Urinary bladder (tissue), 4 donors: Measurements from ENCODE around the gene NDST1. TPM values are rescaled to one million over a fixed set of nuclear protein-coding genes. Genes with fewer than 3 reads are reported as not detected.

Experiments
- DNase-seq: peaks from one replicate; pipeline ENCODE4 v3.0.0-alpha.2; 2015; ENCODE audit errors: extremely low spot score
- H3K27ac ChIP-seq: one replicate; pipeline ENCODE4 v1.5.1; 2013; ENCODE audit warnings: low read depth, mild to moderate bottlenecking, moderate library complexity
- H3K36me3 ChIP-seq: one replicate; pipeline ENCODE4 v1.6.1; 2013; ENCODE audit warnings: mild to moderate bottlenecking, moderate library complexity; ENCODE audit not compliant: insufficient read depth
- H3K4me1 ChIP-seq: one replicate; pipeline ENCODE4 v1.6.1; 2013; ENCODE audit warnings: mild to moderate bottlenecking, moderate library complexity; ENCODE audit not compliant: insufficient read depth
- H3K4me3 ChIP-seq: one replicate; pipeline ENCODE4 v1.5.1; 2013; ENCODE audit warnings: low read depth, low read length
- WGBS: extraction: QIAGEN DNeasy Blood & Tissue Kit; methylation state at CpG from one replicate; pipeline ENCODE4 v1.1.7; 2013; 5-methylcytosine and 5-hydroxymethylcytosine counted together
- polyA plus RNA-seq: library from polyadenylated mRNA; stranded (reverse); fragments of 200-250 nt; gene quantifications from one replicate; pipeline ENCODE4 v1.2.3, GENCODE V29; 2013
- total RNA-seq: library from RNA; depleted of rRNA; stranded (reverse); fragments of >200 nt; gene quantifications from one replicate; pipeline ENCODE4 v1.2.3, GENCODE V29; 2014
- donor health status: healthy with polysubstance abuse.
- donor health status: healthy.

The NDST1 gene
- total and polyA plus RNA-seq, 2 donors, result 27.1 to 37.5 TPM

GRCh38 chr5:150528924-150529546 is 21.1 kb downstream of the NDST1 start:
- H3K4me1 ChIP-seq, result no peaks in the 10 kb centered on the region
- WGBS, result 57% methylated on average over 2 of the region's 2 CpGs
- H3K27ac ChIP-seq, result no peak overlapping the region
- no peak for DNase-seq
- H3K4me3 ChIP-seq, result no peak overlapping the region
- no peaks in the 10 kb centered on the region for H3K36me3 ChIP-seq

- H3K4me3 ChIP-seq, result no peak overlapping the region
- no peaks in the 10 kb centered on the region for H3K4me1 ChIP-seq
- no peak overlapping the region for H3K27ac ChIP-seq
- WGBS, result 62% methylated on average over 4 of the region's 4 CpGs
- no peaks in the 10 kb centered on the region for H3K36me3 ChIP-seq
- no peak for DNase-seq
These were observed 21.6 kb downstream of the NDST1 start for GRCh38 chr5:150529555-150529954.

GRCh38 chr5:150530423-150530822 is 22.5 kb downstream of the NDST1 start:
- H3K4me1 ChIP-seq, result no peaks in the 10 kb centered on the region
- no peak overlapping the region for H3K27ac ChIP-seq
- no peaks in the 10 kb centered on the region for H3K36me3 ChIP-seq
- DNase-seq, result no peak
- H3K4me3 ChIP-seq, result no peak overlapping the region
- 84% methylated on average over 3 of the region's 3 CpGs for WGBS

GRCh38 chr5:150530951-150531588 is 23.1 kb downstream of the NDST1 start:
- no peak overlapping the region for H3K27ac ChIP-seq
- no peaks in the 10 kb centered on the region for H3K4me1 ChIP-seq
- 91% methylated on average over 9 of the region's 9 CpGs for WGBS
- no peak overlapping the region for H3K4me3 ChIP-seq
- DNase-seq, result no peak
- no peaks in the 10 kb centered on the region for H3K36me3 ChIP-seq

GRCh38 chr5:150531686-150532085 is 23.8 kb downstream of the NDST1 start:
- WGBS, result 94% methylated on average over 9 of the region's 9 CpGs
- Histone ChIP-seq H3K27ac (no peak overlapping the region), H3K4me1 (no peaks in the 10 kb centered on the region), H3K4me3 (no peak overlapping the region), H3K36me3 (no peaks in the 10 kb centered on the region)
- no peak for DNase-seq

- H3K27ac ChIP-seq, result no peak overlapping the region
- no peak for DNase-seq
- no peaks in the 10 kb centered on the region for H3K36me3 ChIP-seq
- H3K4me3 ChIP-seq, result no peak overlapping the region
- 82% methylated on average over 7 of the region's 7 CpGs for WGBS
- H3K4me1 ChIP-seq, result no peaks in the 10 kb centered on the region
These were observed 24.2 kb downstream of the NDST1 start for GRCh38 chr5:150532151-150532550.

GRCh38 chr5:150532996-150533395 is 25.1 kb downstream of the NDST1 start:
- Histone ChIP-seq H3K4me3 (no peak overlapping the region), H3K27ac (no peak overlapping the region), H3K4me1 (no peaks in the 10 kb centered on the region), H3K36me3 (no peaks in the 10 kb centered on the region)
- no peak for DNase-seq
- 88% methylated on average over 5 of the region's 5 CpGs for WGBS

GRCh38 chr5:150534811-150535210 is 26.9 kb downstream of the NDST1 start:
- DNase-seq, result no peak
- no peaks in the 10 kb centered on the region for H3K36me3 ChIP-seq
- WGBS, result 84% methylated on average over 9 of the region's 9 CpGs
- H3K27ac ChIP-seq, result no peak overlapping the region
- H3K4me1 ChIP-seq, result no peaks in the 10 kb centered on the region
- no peak overlapping the region for H3K4me3 ChIP-seq

GRCh38 chr5:150535611-150536010 is 27.7 kb downstream of the NDST1 start:
- no peaks in the 10 kb centered on the region for H3K4me1 ChIP-seq
- no peak overlapping the region for H3K4me3 ChIP-seq
- DNase-seq, result no peak
- no peaks in the 10 kb centered on the region for H3K36me3 ChIP-seq
- 94% methylated on average over 14 of the region's 14 CpGs for WGBS
- H3K27ac ChIP-seq, result no peak overlapping the region

GRCh38 chr5:150538007-150538917 is 30.3 kb downstream of the NDST1 start:
- Histone ChIP-seq H3K27ac (no peak overlapping the region), H3K4me3 (no peak overlapping the region), H3K36me3 (no peaks in the 10 kb centered on the region), H3K4me1 (no peaks in the 10 kb centered on the region)
- 86% methylated on average over 8 of the region's 8 CpGs for WGBS
- DNase-seq, result no peak

GRCh38 chr5:150539206-150539605 is 31.3 kb downstream of the NDST1 start:
- no peak overlapping the region for H3K4me3 ChIP-seq
- no peaks in the 10 kb centered on the region for H3K4me1 ChIP-seq
- H3K27ac ChIP-seq, result no peak overlapping the region
- 81% methylated on average over 9 of the region's 9 CpGs for WGBS
- DNase-seq, result no peak
- H3K36me3 ChIP-seq, result no peaks in the 10 kb centered on the region

- 84% methylated on average over 12 of the region's 12 CpGs for WGBS
- no peak overlapping the region for H3K27ac ChIP-seq
These were observed 32.1 kb downstream of the NDST1 start for GRCh38 chr5:150540042-150540441.

GRCh38 chr5:150540615-150541396 is 32.9 kb downstream of the NDST1 start:
- peak; percentile 45 for DNase-seq
- H3K4me1 ChIP-seq, result no peaks in the 10 kb centered on the region
- no peaks in the 10 kb centered on the region for H3K36me3 ChIP-seq
- H3K27ac ChIP-seq, result no peak overlapping the region
- no peak overlapping the region for H3K4me3 ChIP-seq
- WGBS, result 53% methylated on average over 15 of the region's 15 CpGs

More at GRCh38 chr5:150540042-150540441, 32.1 kb downstream of the NDST1 start:
- Histone ChIP-seq H3K4me3 (no peak overlapping the region), H3K36me3 (no peaks in the 10 kb centered on the region), H3K4me1 (no peaks in the 10 kb centered on the region)
- no peak for DNase-seq
